Panc1 (cell line): ENCODE results near the gene RIMBP2.

Experiments
- TCF7L2 ChIP-seq: IDR thresholded peaks from 2 replicates; pipeline ENCODE4 v1.6.1; 2011; ENCODE audit warnings: mild to moderate bottlenecking, low read depth, low read length, inconsistent platforms
- TF ChIP-seq, protein P1 (sequence below): fragments of 450-650 bp; IDR thresholded peaks from 2 replicates; pipeline ENCODE4 v1.5.1; 2017; ENCODE audit warnings: mild to moderate bottlenecking

GRCh38 chr12:130639476-130640424 lies 76.3 kb downstream of the RIMBP2 start:
- TF ChIP-seq, protein P1, sequence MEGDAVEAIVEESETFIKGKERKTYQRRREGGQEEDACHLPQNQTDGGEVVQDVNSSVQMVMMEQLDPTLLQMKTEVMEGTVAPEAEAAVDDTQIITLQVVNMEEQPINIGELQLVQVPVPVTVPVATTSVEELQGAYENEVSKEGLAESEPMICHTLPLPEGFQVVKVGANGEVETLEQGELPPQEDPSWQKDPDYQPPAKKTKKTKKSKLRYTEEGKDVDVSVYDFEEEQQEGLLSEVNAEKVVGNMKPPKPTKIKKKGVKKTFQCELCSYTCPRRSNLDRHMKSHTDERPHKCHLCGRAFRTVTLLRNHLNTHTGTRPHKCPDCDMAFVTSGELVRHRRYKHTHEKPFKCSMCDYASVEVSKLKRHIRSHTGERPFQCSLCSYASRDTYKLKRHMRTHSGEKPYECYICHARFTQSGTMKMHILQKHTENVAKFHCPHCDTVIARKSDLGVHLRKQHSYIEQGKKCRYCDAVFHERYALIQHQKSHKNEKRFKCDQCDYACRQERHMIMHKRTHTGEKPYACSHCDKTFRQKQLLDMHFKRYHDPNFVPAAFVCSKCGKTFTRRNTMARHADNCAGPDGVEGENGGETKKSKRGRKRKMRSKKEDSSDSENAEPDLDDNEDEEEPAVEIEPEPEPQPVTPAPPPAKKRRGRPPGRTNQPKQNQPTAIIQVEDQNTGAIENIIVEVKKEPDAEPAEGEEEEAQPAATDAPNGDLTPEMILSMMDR = no peak
- no peak for TF ChIP-seq TCF7L2
